Heart right ventricle (tissue), 16 donors: ENCODE measurements around the gene TBCC. TPM values are rescaled to one million over a fixed set of nuclear protein-coding genes. Genes with fewer than 3 reads are reported as not detected.

Experiments
- ATAC-seq, 8 donors: fragments of 200-7000 bp; cut with Tn5 transposase; one replicate each; pipeline ENCODE4 v1.9.1; 2020; ENCODE audit warnings: mild to moderate bottlenecking in 8 of 8, moderate library complexity in 8 of 8, moderate number of reproducible peaks in 1 of 8
- DNase-seq, 2 donors: peaks; one replicate each; pipeline ENCODE4 v3.0.0-alpha.2; 2020
- H3K27ac ChIP-seq, 10 donors: fragments of 200-600 bp; sonication (generic) in 2 of 10; one replicate each; pipeline versions ENCODE4 v1.5.0 to v1.8.0; 2020 to 2022; ENCODE audit warnings: mild to moderate bottlenecking in 3 of 10
- H3K27me3 ChIP-seq, 7 donors: fragments of 200-600 bp; one replicate each; pipeline ENCODE4 v1.8.0; 2021 to 2022; ENCODE audit warnings: mild to moderate bottlenecking in 2 of 7
- H3K36me3 ChIP-seq, 9 donors: fragments of 200-600 bp; sonication (generic) in 1 of 9; one replicate each; pipeline versions ENCODE4 v1.5.0 to v1.8.0; 2020 to 2022; ENCODE audit warnings: mild to moderate bottlenecking in 2 of 9
- H3K4me1 ChIP-seq, 9 donors: fragments of 200-600 bp; sonication (generic) in 1 of 9; one replicate each; pipeline versions ENCODE4 v1.5.0 to v1.8.0; 2020 to 2022; ENCODE audit warnings: mild to moderate bottlenecking in 4 of 9
- H3K4me3 ChIP-seq, 10 donors: fragments of 200-600 bp; sonication (generic) in 2 of 10; one replicate each; pipeline versions ENCODE4 v1.5.0 to v1.8.0; 2020 to 2022; ENCODE audit warnings: mild to moderate bottlenecking in 7 of 10, moderate library complexity in 2 of 10
- H3K9me3 ChIP-seq, 11 donors: fragments of 200-600 bp in 10 of 11; sonication (generic) in 2 of 11; one replicate each; pipeline versions ENCODE4 v1.5.0 to v1.8.0; 2013 to 2022; ENCODE audit warnings: mild to moderate bottlenecking in 2 of 11, control low read depth in 1 of 11, moderate library complexity in 1 of 11
- WGBS, 2 donors: extraction: QIAGEN DNeasy Blood & Tissue Kit; methylation state at CpG; one replicate each; pipeline ENCODE4 v1.1.7; 2013; ENCODE audit warnings: inconsistent platforms in 1 of 2; 5-methylcytosine and 5-hydroxymethylcytosine counted together
- intact Hi-C, 10 donors: fragments of 100-400 bp; cut with DNase I; formaldehyde crosslinking; loops; one replicate each; pipeline versions ENCODE4 v1.11.1 to v1.14.2; 2022
- polyA plus RNA-seq, 2 donors: library from polyadenylated mRNA; stranded (reverse); fragments of 200-250 nt; gene quantifications; one replicate each; pipeline ENCODE4 v1.2.3, GENCODE V29; 2013
- total RNA-seq, 10 donors: library from RNA; stranded (reverse); fragmentation: NEBNext Ultra II Directional in 3 of 10; extraction: Animal tissue kit (Norgen Biotek cat#: 25700) in 3 of 10; gene quantifications; one replicate each; pipeline versions ENCODE4 v1.2.1 to v1.2.4, GENCODE V29; 2021 to 2023
- TF ChIP-seq, protein P1 (sequence below), 9 donors: fragments of 200-600 bp; sonication (generic) in 2 of 9; IDR thresholded peaks; one replicate each; pipeline versions ENCODE4 v1.5.0 to v1.8.0; 2021 to 2022; ENCODE audit warnings: antibody characterized with exemption in 9 of 9, mild to moderate bottlenecking in 5 of 9, moderate library complexity in 1 of 9
- donor health status: Arrhythmogenic right ventricular cardiomyopathy.
- donor health status: ischemic (EF 13 %, LVEDD 7.1; RV severe dilation, severe dysfunction).
- donor health status: healthy with polysubstance abuse.
- donor health status: DM: no; HTN: yes; CAD: no.
- donor health status: DM: no; HTN: no; CAD: no.
- donor health status: ischemic (EF 25% LVEDD 6.9; RV normal size, moderate dysfunction).
- donor health status: ischemic (EF 25% LVEDD 5.7; RV mildly dilated, moderate dysfunction).
- donor health status: healthy.
- donor health status: DM: yes; HTN: yes; CAD: no.
- donor health status: Ischemic cardiomyopathy.
- donor health status: ischemic (EF 35%, LVEDD 5.7; RV mildly dilated, moderate dysfunction).
- donor health status: nonischemic (EF 11% LVEDD 7.7; RV severe dilation, severe dysfunction).
- donor health status: DM: yes; HTN: yes; CAD: no.
- donor health status: PGD.
- donor health status: ischemic (EF 29% LVEDD 5.4; RV normal size, mild dysfunction).
- donor health status: nonischemic (EF 23%, LVEDD 6.1; RV moderate dilation, normal function).

The TBCC gene
- total and polyA plus RNA-seq, 12 donors = 9.8 to 22.4 (median 13.6) TPM

- TF ChIP-seq, protein P1, sequence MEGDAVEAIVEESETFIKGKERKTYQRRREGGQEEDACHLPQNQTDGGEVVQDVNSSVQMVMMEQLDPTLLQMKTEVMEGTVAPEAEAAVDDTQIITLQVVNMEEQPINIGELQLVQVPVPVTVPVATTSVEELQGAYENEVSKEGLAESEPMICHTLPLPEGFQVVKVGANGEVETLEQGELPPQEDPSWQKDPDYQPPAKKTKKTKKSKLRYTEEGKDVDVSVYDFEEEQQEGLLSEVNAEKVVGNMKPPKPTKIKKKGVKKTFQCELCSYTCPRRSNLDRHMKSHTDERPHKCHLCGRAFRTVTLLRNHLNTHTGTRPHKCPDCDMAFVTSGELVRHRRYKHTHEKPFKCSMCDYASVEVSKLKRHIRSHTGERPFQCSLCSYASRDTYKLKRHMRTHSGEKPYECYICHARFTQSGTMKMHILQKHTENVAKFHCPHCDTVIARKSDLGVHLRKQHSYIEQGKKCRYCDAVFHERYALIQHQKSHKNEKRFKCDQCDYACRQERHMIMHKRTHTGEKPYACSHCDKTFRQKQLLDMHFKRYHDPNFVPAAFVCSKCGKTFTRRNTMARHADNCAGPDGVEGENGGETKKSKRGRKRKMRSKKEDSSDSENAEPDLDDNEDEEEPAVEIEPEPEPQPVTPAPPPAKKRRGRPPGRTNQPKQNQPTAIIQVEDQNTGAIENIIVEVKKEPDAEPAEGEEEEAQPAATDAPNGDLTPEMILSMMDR (IDR thresholded peaks at IDR 0.05) = no peak
- Histone ChIP-seq H3K27ac (no peak overlapping the region), H3K36me3 (peaks cover 0 to 32% (median 0%) of the 10 kb centered on the region in 9 donors), H3K4me1 (peaks cover 0 to 6% (median 0%) of the 10 kb centered on the region in 9 donors), H3K27me3 (no peaks in the 10 kb centered on the region), H3K9me3 (no peaks in the 10 kb centered on the region), H3K4me3 (no peak overlapping the region)
- 75 to 84% methylated on average over 3 of the region's 3 CpGs for WGBS, 2 donors
- intact Hi-C loops = no loop called here
- ATAC-seq = no peak
- no peak for DNase-seq
Measured at GRCh38 chr6:42758756-42759430, 13.0 kb upstream of the TBCC start.

DNA sequence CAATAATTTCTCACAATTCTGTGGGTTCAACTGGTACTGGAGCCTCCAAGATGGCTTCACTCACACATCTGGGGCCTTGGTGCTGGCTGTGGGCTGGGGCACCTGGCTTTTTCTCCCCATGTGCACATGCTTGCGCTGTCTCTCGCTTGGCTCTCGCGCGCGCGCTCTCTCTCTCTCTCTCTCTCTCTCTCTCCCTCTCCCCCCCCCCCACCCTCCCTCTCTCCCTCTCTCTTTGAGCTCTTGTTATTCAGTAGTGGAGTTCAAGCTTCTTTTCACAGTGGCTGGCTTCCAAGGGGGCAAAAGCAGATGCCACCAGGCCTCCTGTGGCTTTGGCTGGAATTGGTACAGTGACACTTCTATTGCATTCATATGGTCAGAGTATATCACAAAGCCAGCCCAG is 10.8 kb upstream of the TBCC start:
- intact Hi-C loops = no loop called here
- Histone ChIP-seq H3K9me3 (no peaks in the 10 kb centered on the region), H3K4me1 (peaks cover 0 to 6% (median 0%) of the 10 kb centered on the region in 9 donors), H3K4me3 (no peak overlapping the region), H3K27me3 (no peaks in the 10 kb centered on the region), H3K36me3 (peaks cover 0 to 32% (median 0%) of the 10 kb centered on the region in 9 donors), H3K27ac (no peak overlapping the region)
- DNase-seq (no peak), ATAC-seq (no peak)
- TF ChIP-seq, protein P1 (IDR thresholded peaks at IDR 0.05) = no peak
- 80 to 92% methylated on average over 7 of the region's 7 CpGs for WGBS, 2 donors

GRCh38 chr6:42754759-42755158 is 8.9 kb upstream of the TBCC start:
- no peak for DNase-seq
- intact Hi-C loops = no loop called here
- WGBS, 2 donors = 96% methylated on average over 5 of the region's 5 CpGs

GRCh38 chr6:42751055-42751454 is 5.2 kb upstream of the TBCC start:
- WGBS, 2 donors = 75 to 87% methylated on average over 3 of the region's 3 CpGs
- DNase-seq (no peak), ATAC-seq (no peak)
- Histone ChIP-seq H3K4me3 (no peak overlapping the region), H3K9me3 (no peaks in the 10 kb centered on the region), H3K27ac (no peak overlapping the region), H3K27me3 (no peaks in the 10 kb centered on the region), H3K36me3 (peaks cover 0 to 6% (median 0%) of the 10 kb centered on the region in 9 donors), H3K4me1 (peaks cover 0 to 17% (median 14%) of the 10 kb centered on the region in 9 donors)
- intact Hi-C loops = no loop called here
- TF ChIP-seq, protein P1 (IDR thresholded peaks at IDR 0.05) = no peak

More at GRCh38 chr6:42754759-42755158, 8.9 kb upstream of the TBCC start:
- Histone ChIP-seq H3K36me3 (peaks cover 0 to 22% (median 0%) of the 10 kb centered on the region in 9 donors), H3K27me3 (no peaks in the 10 kb centered on the region), H3K9me3 (no peaks in the 10 kb centered on the region), H3K27ac (no peak overlapping the region), H3K4me3 (no peak overlapping the region), H3K4me1 (peaks cover 0 to 6% (median 0%) of the 10 kb centered on the region in 9 donors)
- no peak for ATAC-seq
- TF ChIP-seq, protein P1 (IDR thresholded peaks at IDR 0.05) = no peak
